ENCODE data around the gene ZNF639. TPM values are rescaled to one million over a fixed set of nuclear protein-coding genes. Genes with fewer than 3 reads are reported as not detected.
A peak's percentile ranks its signal among the peaks of the same experiment; 100 is the strongest.

The ZNF639 gene
- total RNA-seq, 1 experiment from 2014 or later = 28.6 TPM

DNA sequence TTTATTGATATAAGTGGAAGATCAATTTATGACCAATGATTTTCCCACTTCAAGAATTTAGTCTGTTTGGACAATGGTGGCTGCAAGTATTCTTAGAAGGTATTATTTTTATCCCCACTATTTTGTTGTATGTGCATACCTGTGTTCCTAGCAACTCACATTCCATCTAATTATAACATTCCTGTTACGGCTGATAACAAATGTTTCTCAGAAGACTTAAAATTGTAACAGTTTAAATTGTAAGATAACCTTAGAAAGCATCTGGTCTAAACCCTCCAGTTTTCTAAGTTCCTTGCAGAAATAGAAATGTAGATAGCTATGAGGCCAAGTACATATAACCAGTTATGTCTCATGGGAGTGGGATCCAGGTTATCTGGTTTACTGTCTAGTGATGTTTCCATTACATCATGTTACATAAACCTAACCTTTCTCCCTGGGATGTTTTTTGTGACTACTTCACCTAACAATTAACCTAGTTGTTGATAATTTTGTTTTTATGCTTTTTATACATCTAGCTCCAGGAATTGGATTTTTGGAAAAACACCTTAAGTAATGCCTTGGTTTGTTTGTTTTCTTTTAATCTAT is 13.6 kb downstream of the ZNF639 start:
- H3K4me3 ChIP-seq (ENCODE audit: low read depth, low read length) = no peak overlapping the region
- Mint-ChIP-seq H3K4me1 (ENCODE audit: low read depth, unreplicated experiment) (no peaks in the 10 kb centered on the region), H3K36me3 (ENCODE audit: insufficient read depth, unreplicated experiment) (peaks cover 52% of the 10 kb centered on the region), H3K27me3 (ENCODE audit: insufficient read depth, unreplicated experiment) (no peaks in the 10 kb centered on the region), H3K27ac (ENCODE audit: unreplicated experiment) (no peak overlapping the region), H3K9me3 (ENCODE audit: unreplicated experiment) (no peaks in the 10 kb centered on the region), H3K4me3 (ENCODE audit: unreplicated experiment) (no peak overlapping the region)
- H3K36me3 ChIP-seq (ENCODE audit: control insufficient read depth, insufficient read depth, low read length) = 0 out of 2 replicates have a peak, but pooled peaks cover 3% of the 10 kb centered on the region
- ChIA-PET POLR2A (no interaction called here), CTCF (no interaction called here)
- no peaks in the 10 kb centered on the region for H3K27me3 ChIP-seq (replicated peaks; ENCODE audit: control insufficient read depth, insufficient read depth, low read length)
- H3K9me3 ChIP-seq = no peaks in the 10 kb centered on the region
- DNase-seq = no peak
- intact Hi-C loops (cut with micrococcal nuclease; ENCODE audit: unreplicated experiment) = no loop called here
- no peaks in the 10 kb centered on the region for H3K4me1 ChIP-seq
- TF ChIP-seq, protein P1, sequence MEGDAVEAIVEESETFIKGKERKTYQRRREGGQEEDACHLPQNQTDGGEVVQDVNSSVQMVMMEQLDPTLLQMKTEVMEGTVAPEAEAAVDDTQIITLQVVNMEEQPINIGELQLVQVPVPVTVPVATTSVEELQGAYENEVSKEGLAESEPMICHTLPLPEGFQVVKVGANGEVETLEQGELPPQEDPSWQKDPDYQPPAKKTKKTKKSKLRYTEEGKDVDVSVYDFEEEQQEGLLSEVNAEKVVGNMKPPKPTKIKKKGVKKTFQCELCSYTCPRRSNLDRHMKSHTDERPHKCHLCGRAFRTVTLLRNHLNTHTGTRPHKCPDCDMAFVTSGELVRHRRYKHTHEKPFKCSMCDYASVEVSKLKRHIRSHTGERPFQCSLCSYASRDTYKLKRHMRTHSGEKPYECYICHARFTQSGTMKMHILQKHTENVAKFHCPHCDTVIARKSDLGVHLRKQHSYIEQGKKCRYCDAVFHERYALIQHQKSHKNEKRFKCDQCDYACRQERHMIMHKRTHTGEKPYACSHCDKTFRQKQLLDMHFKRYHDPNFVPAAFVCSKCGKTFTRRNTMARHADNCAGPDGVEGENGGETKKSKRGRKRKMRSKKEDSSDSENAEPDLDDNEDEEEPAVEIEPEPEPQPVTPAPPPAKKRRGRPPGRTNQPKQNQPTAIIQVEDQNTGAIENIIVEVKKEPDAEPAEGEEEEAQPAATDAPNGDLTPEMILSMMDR (IDR thresholded peaks at IDR 0.05; ENCODE audit: insufficient read depth in 1 of 2, low read depth in 1 of 2, low read length in 1 of 2, severe bottlenecking in 1 of 2, unreplicated experiment in 1 of 2) = no peak
- BruUV-seq (replicated peaks) = no TSS peak

DNA sequence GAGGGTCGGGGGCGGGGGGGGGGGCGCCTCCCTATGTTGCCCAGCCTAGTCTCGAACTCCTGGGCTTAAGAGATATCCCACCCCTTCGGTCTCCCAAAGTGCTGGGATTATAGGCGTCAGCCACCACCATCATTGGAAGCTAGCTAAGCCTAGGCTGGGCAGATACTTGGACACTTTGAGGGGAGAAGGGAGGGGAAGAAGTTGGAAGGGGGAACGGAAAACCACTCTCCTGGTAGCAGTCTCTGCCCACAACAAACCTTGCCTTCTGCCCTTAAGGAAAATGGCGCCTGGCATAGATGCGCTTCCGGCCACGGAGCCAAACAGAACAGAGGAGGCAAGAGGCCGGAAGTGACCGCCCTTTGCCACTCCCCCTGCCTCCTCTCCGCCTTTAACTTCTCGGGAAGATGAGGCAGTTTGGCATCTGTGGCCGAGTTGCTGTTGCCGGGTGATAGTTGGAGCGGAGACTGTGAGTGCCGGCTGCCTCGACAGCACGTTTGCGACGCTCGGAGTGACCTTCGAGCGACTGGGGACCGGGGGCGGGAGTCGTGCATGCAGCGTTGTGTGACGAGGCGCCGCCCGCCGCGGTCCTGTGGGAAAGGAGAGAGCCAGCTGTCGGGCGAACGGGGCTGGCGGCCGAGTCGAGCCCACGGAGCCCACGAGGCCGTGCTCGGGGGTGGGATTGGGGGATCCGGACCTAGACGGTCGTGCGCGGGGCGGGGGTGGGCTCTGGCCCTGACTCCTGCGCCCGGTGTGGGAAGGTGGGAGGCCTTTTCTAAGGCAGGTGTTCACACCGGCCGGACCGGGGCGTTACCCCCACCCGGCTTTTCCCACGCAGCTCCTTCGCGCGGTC is 24.7 kb downstream of the ZNF639 start, which contains the start of gene MFN1:
Gene MFN1 (plus strand): TSS at position 365 of the 850 bp plus-strand sequence. CDS start 1,143 bp downstream, outside the sequence.
- Mint-ChIP-seq H3K4me3 (ENCODE audit: unreplicated experiment) (peak within 1 kb of the TSS; percentile 98), H3K27ac (ENCODE audit: unreplicated experiment) (peak within 1 kb of the TSS; percentile 96), H3K9me3 (ENCODE audit: unreplicated experiment) (no peaks in the 10 kb centered on the region), H3K36me3 (ENCODE audit: insufficient read depth, unreplicated experiment) (peaks cover 36% of the 10 kb centered on the region), H3K4me1 (ENCODE audit: low read depth, unreplicated experiment) (no peaks in the 10 kb centered on the region), H3K27me3 (ENCODE audit: insufficient read depth, unreplicated experiment) (no peaks in the 10 kb centered on the region)
- CTCF ChIA-PET = no interaction called here
- Histone ChIP-seq H3K27me3 (replicated peaks; ENCODE audit: control insufficient read depth, insufficient read depth, low read length) (no peaks in the 10 kb centered on the region), H3K9me3 (no peaks in the 10 kb centered on the region), H3K4me1 (peaks cover 10% of the 10 kb centered on the region), H3K36me3 (ENCODE audit: control insufficient read depth, insufficient read depth, low read length) (no peaks in the 10 kb centered on the region), H3K4me3 (ENCODE audit: low read depth, low read length) (peak within 1 kb of the TSS; percentile 62)
- intact Hi-C loops (cut with micrococcal nuclease; ENCODE audit: unreplicated experiment) = loop anchor here (1.0 to 2.0 kb wide), 2 partner anchors 25 to 199 kb away; partner anchors contain the start of genes PIK3CA and ZNF639
- TF ChIP-seq, protein P1 (IDR thresholded peaks at IDR 0.05; ENCODE audit: insufficient read depth in 1 of 2, low read depth in 1 of 2, low read length in 1 of 2, severe bottlenecking in 1 of 2, unreplicated experiment in 1 of 2) = no peak
- POLR2A ChIA-PET = no interaction called here
- no TSS peak for BruUV-seq (replicated peaks)
- DNase-seq = peak; percentile 89 to 92

DNA sequence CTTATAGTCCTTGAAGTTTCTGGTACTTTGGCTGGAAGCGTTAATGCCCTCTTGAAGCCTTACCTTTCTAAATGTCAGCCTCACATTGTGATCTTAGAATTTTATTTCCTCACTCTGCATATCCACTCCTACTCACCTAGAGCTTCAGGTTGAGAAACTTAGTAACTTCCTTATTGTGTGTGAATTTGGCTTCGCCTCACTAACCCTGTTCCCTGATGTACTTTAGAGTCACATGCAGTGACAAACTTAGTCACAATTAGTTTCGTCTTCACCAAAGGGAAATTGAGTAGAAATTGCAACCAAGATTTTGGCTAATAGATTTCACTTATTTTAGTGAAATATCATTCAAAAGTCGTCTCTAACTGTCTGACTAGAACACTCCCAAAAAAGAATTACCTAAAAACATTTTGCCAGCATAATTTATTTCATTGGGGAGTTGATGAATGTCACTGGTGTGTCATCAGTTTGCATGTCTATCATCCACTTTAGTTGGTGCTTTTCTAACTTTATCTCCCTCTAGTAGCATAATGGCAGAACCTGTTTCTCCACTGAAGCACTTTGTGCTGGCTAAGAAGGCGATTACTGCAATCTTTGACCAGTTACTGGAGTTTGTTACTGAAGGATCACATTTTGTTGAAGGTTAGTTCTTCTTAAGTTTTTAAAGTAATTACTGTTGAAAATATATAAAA is 25.6 kb downstream of the ZNF639 start:
- peak overlapping the region; percentile 98 for H3K4me3 Mint-ChIP-seq (ENCODE audit: unreplicated experiment)
- no peaks in the 10 kb centered on the region for H3K27me3 Mint-ChIP-seq (ENCODE audit: insufficient read depth, unreplicated experiment)
- H3K27ac Mint-ChIP-seq (ENCODE audit: unreplicated experiment) = peak overlapping the region; percentile 96
- peak in 1 of 2 experiments; percentile 41 for DNase-seq
- TF ChIP-seq, protein P1 (IDR thresholded peaks at IDR 0.05; ENCODE audit: insufficient read depth in 1 of 2, low read depth in 1 of 2, low read length in 1 of 2, severe bottlenecking in 1 of 2, unreplicated experiment in 1 of 2) = no peak
- POLR2A ChIA-PET = no interaction called here
- Histone ChIP-seq H3K4me1 (peaks cover 10% of the 10 kb centered on the region), H3K4me3 (ENCODE audit: low read depth, low read length) (peak overlapping the region; percentile 62), H3K9me3 (no peaks in the 10 kb centered on the region), H3K27me3 (replicated peaks; ENCODE audit: control insufficient read depth, insufficient read depth, low read length) (no peaks in the 10 kb centered on the region), H3K36me3 (ENCODE audit: control insufficient read depth, insufficient read depth, low read length) (no peaks in the 10 kb centered on the region)
- no peaks in the 10 kb centered on the region for H3K4me1 Mint-ChIP-seq (ENCODE audit: low read depth, unreplicated experiment)
- peaks cover 45% of the 10 kb centered on the region for H3K36me3 Mint-ChIP-seq (ENCODE audit: insufficient read depth, unreplicated experiment)
- intact Hi-C loops (cut with micrococcal nuclease; ENCODE audit: unreplicated experiment) = no loop called here
- BruUV-seq (replicated peaks) = TSS peak; percentile 74
- H3K9me3 Mint-ChIP-seq (ENCODE audit: unreplicated experiment) = no peaks in the 10 kb centered on the region
- CTCF ChIA-PET = interaction anchor here (0.6 kb wide), 1 partner anchor 199 kb away, joined by 5 read pairs; no protein-coding TSS in a partner anchor

All from Caco-2 (cell line).